IMR-90 (cell line): ENCODE results near the gene SF3A1. TPM values are rescaled to one million over a fixed set of nuclear protein-coding genes. Genes with fewer than 3 reads are reported as not detected.

Experiments
- ATAC-seq: fragments of 200-7000 bp; cut with Tn5 transposase; 2 replicates; pipeline ENCODE4 v1.9.1; 2020; ENCODE audit warnings: low read depth, mild to moderate bottlenecking, moderate library complexity
- BruUV-seq: library from RNA; stranded (reverse); fragments of 400-500 nt; replicated peaks from 2 replicates; lab custom pipeline; 2021; lab: Mats Ljungman, UMichigan
- CTCF ChIA-PET: fragments of 300-600 bp; formaldehyde crosslinking; extraction: SDS; loops from one replicate; lab custom pipeline; 2021; ENCODE audit warnings: antibody characterized with exemption; lab: Yijun Ruan, JAX
- POLR2A ChIA-PET: fragments of 300-600 bp; sonication (Branson Sonifier 250); formaldehyde crosslinking; loops from one replicate; lab custom pipeline; 2022; ENCODE audit warnings: antibody characterized with exemption; ENCODE audit not compliant: unreplicated experiment; lab: Charles Lee
- DNase-seq: peaks from one replicate; pipeline ENCODE4 v3.0.0; 2013
- H2AFZ ChIP-seq: replicated peaks from 2 replicates; pipeline ENCODE3; 2013; ENCODE audit warnings: low read length, mild to moderate bottlenecking; ENCODE audit not compliant: poor library complexity
- H2AK5ac ChIP-seq: 2 replicates; pipeline ENCODE4 v1.6.1; 2013; ENCODE audit warnings: low read depth, low read length, inconsistent platforms
- H2AK9ac ChIP-seq: replicated peaks from 2 replicates; pipeline ENCODE3; 2013; ENCODE audit warnings: mild to moderate bottlenecking, low read depth, low read length, moderate library complexity; ENCODE audit not compliant: poor library complexity
- H2BK120ac ChIP-seq: 2 replicates; pipeline ENCODE4 v1.6.1; 2013; ENCODE audit warnings: low read depth, low read length, inconsistent platforms
- H2BK15ac ChIP-seq: 3 replicates; pipeline ENCODE4 v1.6.1; 2013; ENCODE audit warnings: low read depth, low read length, inconsistent platforms
- H2BK20ac ChIP-seq: 2 replicates; pipeline ENCODE4 v1.6.1; 2013; ENCODE audit warnings: low read depth, mild to moderate bottlenecking, inconsistent platforms, low read length, moderate library complexity
- H2BK5ac ChIP-seq: 2 replicates; pipeline ENCODE4 v1.6.1; 2013; ENCODE audit warnings: mild to moderate bottlenecking, low read depth, low read length, inconsistent platforms; ENCODE audit not compliant: poor library complexity, severe bottlenecking
- H3K14ac ChIP-seq: replicated peaks from 2 replicates; pipeline ENCODE4 v1.6.1; 2013; ENCODE audit warnings: low read depth, low read length, inconsistent platforms
- H3K18ac ChIP-seq: 2 replicates; pipeline ENCODE4 v1.6.1; 2013; ENCODE audit warnings: low read depth, low read length, control low read depth
- H3K23ac ChIP-seq: 2 replicates; pipeline ENCODE4 v1.6.1; 2013; ENCODE audit warnings: low read depth, low read length, inconsistent platforms
- H3K27ac ChIP-seq: 2 replicates; pipeline ENCODE4 v1.5.1; 2013; ENCODE audit warnings: mild to moderate bottlenecking, control low read depth, low read length; ENCODE audit not compliant: insufficient read depth
- H3K27me3 ChIP-seq: 2 replicates; pipeline ENCODE4 v1.6.1; 2013; ENCODE audit warnings: low read length; ENCODE audit not compliant: control insufficient read depth, insufficient read depth
- H3K36me3 ChIP-seq: 2 replicates; pipeline ENCODE4 v1.6.1; 2013; ENCODE audit warnings: low read length, mixed read lengths; ENCODE audit not compliant: control insufficient read depth, insufficient read depth
- H3K4ac ChIP-seq: 2 replicates; pipeline ENCODE4 v1.6.1; 2013; ENCODE audit warnings: low read depth, low read length, inconsistent platforms
- H3K4me1 ChIP-seq: 2 replicates; pipeline ENCODE4 v1.6.1; 2013; ENCODE audit warnings: low read length, mixed read lengths; ENCODE audit not compliant: control insufficient read depth, insufficient read depth
- H3K4me2 ChIP-seq: 2 replicates; pipeline ENCODE4 v1.6.1; 2013; ENCODE audit warnings: low read depth, mild to moderate bottlenecking, control low read depth, low read length, moderate library complexity
- H3K4me3 ChIP-seq: 2 replicates; pipeline ENCODE4 v1.5.1; 2013; ENCODE audit warnings: low read depth, mild to moderate bottlenecking, control low read depth, low read length, moderate library complexity; ENCODE audit not compliant: insufficient read depth
- H3K56ac ChIP-seq: 2 replicates; pipeline ENCODE4 v1.6.1; 2013; ENCODE audit warnings: low read length, inconsistent platforms; ENCODE audit not compliant: insufficient read depth; ENCODE audit errors: extremely low read depth
- H3K79me1 ChIP-seq, 2 experiments: 2 replicates each; pipeline ENCODE4 v1.6.1; 2013; ENCODE audit warnings: low read length in 2 of 2, inconsistent platforms in 1 of 2, low read depth in 1 of 2
- H3K9ac ChIP-seq: 2 replicates; pipeline ENCODE4 v1.6.1; 2013; ENCODE audit warnings: low read depth, low read length, control low read depth
- H3K9me1 ChIP-seq: 2 replicates; pipeline ENCODE4 v1.6.1; 2013; ENCODE audit warnings: low read length, inconsistent platforms; ENCODE audit not compliant: insufficient read depth
- H3K9me3 ChIP-seq: 2 replicates; pipeline ENCODE4 v1.6.1; 2013; ENCODE audit warnings: low read length; ENCODE audit not compliant: control insufficient read depth, insufficient read depth
- H4K20me1 ChIP-seq: 2 replicates; pipeline ENCODE4 v1.6.1; 2013; ENCODE audit warnings: low read length, inconsistent platforms; ENCODE audit not compliant: insufficient read depth
- H4K5ac ChIP-seq: 2 replicates; pipeline ENCODE4 v1.6.1; 2013; ENCODE audit warnings: mild to moderate bottlenecking, low read depth, low read length, control low read depth
- H4K8ac ChIP-seq, 2 experiments: 2 replicates each; pipeline ENCODE4 v1.6.1; 2013; ENCODE audit warnings: low read depth in 2 of 2, low read length in 2 of 2, control low read depth in 1 of 2, inconsistent platforms in 1 of 2
- H4K91ac ChIP-seq: 2 replicates; pipeline ENCODE4 v1.6.1; 2013; ENCODE audit warnings: low read depth, low read length, inconsistent platforms; ENCODE audit not compliant: insufficient read depth
- CEBPB ChIP-seq: IDR thresholded peaks from 2 replicates; pipeline ENCODE4 v1.6.1; 2012; ENCODE audit warnings: low read depth, low read length, improper control_type of control experiment
- CHD1 ChIP-seq: IDR thresholded peaks from 2 replicates; pipeline ENCODE4 v1.6.1; 2012; ENCODE audit warnings: low read depth, low read length, improper control_type of control experiment
- FOS ChIP-seq: fragments of 150-350 bp; IDR thresholded peaks from 2 replicates; pipeline ENCODE4 v1.6.1; 2016; ENCODE audit warnings: low read depth, low read length
- MAFK ChIP-seq: IDR thresholded peaks from 2 replicates; pipeline ENCODE4 v1.6.1; 2012; ENCODE audit warnings: low read depth, low read length, improper control_type of control experiment
- MAZ ChIP-seq: IDR thresholded peaks from 2 replicates; pipeline ENCODE4 v1.6.1; 2012; ENCODE audit warnings: low read depth, mild to moderate bottlenecking, low read length, improper control_type of control experiment, moderate library complexity, borderline replicate concordance
- MXI1 ChIP-seq: IDR thresholded peaks from 2 replicates; pipeline ENCODE4 v1.6.1; 2012; ENCODE audit warnings: low read depth, mild to moderate bottlenecking, low read length, moderate library complexity, borderline replicate concordance
- NFE2L2 ChIP-seq: fragments of 150-350 bp; IDR thresholded peaks from 2 replicates; pipeline ENCODE4 v1.6.1; 2016; ENCODE audit warnings: low read depth, mild to moderate bottlenecking, low read length
- RCOR1 ChIP-seq: IDR thresholded peaks from 2 replicates; pipeline ENCODE4 v1.6.1; 2012; ENCODE audit warnings: mild to moderate bottlenecking, low read length, improper control_type of control experiment; ENCODE audit not compliant: insufficient replicate concordance
- RFX5 ChIP-seq: IDR thresholded peaks from 2 replicates; pipeline ENCODE4 v1.8.0; 2012; ENCODE audit warnings: low read depth, mild to moderate bottlenecking, low read length, moderate library complexity
- SMC3 ChIP-seq: fragments of 150-350 bp; IDR thresholded peaks from 2 replicates; pipeline ENCODE4 v1.6.1; 2016; ENCODE audit warnings: low read depth, mild to moderate bottlenecking, antibody characterized with exemption, low read length, moderate library complexity
- WGBS, 2 experiments: methylation state at CpG; one replicate each; pipeline versions ENCODE4 v1.1.5 to v1.1.7; 2013; ENCODE audit warnings: missing lambda C conversion rate in 2 of 2; ENCODE audit not compliant: insufficient read length in 1 of 2; ENCODE audit errors: extremely low coverage in 2 of 2; 5-methylcytosine and 5-hydroxymethylcytosine counted together
- dilution Hi-C: fragments of 300-500 bp; cut with HindIII; formaldehyde crosslinking; loops from one replicate; pipeline ENCODE4 v1.14.3; 2018; ENCODE audit warnings: low sequenced_read_pairs; ENCODE audit not compliant: unreplicated experiment
- in situ Hi-C: fragments of 300-500 bp; cut with MboI; formaldehyde crosslinking; loops from 3 replicates; pipeline ENCODE4 v1.14.3; 2019; ENCODE audit warnings: low sequenced_read_pairs, inconsistent platforms, mixed read lengths
- intact Hi-C: fragments of 100-400 bp; cut with micrococcal nuclease; formaldehyde crosslinking; loops from 2 replicates; pipeline ENCODE4 v1.10.0; 2022
- polyA plus RNA-seq, 3 experiments: library from polyadenylated mRNA; depleted of rRNA; stranded (reverse); fragments of >200 nt; gene quantifications; 2 replicates each; pipeline ENCODE4 v1.2.3, GENCODE V29; 2012; ENCODE audit warnings: low replicate concordance in 1 of 3
- total RNA-seq: library from RNA; depleted of rRNA; stranded (reverse); fragments of >200 nt; gene quantifications from 2 replicates; pipeline ENCODE4 v1.2.3, GENCODE V29; 2012
- TF ChIP-seq, protein P1 (sequence below): fragments of 150-350 bp; IDR thresholded peaks from 2 replicates; pipeline ENCODE4 v1.6.1; 2016; ENCODE audit warnings: low read depth, mild to moderate bottlenecking, low read length, moderate library complexity, borderline replicate concordance

The SF3A1 gene
- total and polyA plus RNA-seq, 2 of the 4 experiments (the other 2 are of a cell fraction), result 36.9 to 67.2 TPM

DNA sequence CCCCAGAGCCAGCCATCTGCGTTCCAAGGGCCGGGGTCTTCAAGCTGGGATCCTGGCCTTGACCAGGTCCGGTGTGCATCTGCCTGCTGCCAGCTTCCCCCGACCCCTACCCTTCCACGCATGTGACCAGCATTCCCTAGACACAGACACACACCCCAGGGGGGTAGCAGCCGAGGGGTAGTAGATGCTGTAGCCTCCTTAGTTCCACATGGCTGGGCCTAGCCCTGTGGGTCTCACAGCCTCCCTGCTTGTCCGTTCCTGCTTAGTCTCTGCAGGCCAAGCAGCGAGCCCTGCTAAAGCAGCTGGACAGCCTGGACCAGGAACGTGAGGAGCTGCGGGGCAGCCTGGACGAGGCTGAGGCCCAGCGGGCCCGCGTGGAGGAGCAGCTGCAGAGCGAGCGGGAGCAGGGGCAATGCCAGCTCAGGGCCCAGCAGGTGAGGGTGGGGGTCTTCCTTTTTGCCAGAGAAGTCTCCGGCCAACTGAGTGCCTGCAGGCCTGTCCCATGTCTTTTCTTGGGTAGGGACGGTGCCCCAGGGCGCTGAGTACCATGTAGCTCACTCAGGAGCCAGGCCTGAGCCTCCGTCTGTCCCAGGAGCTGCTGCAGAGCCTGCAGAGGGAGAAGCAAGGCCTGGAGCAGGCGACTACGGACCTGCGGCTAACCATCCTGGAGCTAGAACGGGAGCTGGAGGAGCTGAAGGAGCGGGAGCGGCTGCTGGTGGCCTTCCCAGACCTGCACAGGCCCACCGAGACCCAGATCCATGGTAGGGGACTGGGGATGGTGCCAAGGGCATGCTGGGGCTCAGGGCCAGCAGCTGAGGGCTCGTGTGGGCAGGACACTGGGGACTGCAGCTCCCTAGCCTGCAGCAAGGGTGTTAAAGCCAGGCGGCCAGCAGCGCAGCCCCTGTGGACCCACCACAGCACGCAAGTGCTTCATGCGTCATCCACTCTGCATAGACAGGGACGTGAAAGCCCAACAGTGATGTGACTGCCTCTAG lies 16.9 kb upstream of the SF3A1 start:
- Histone ChIP-seq H3K36me3 (peaks cover 17% of the 10 kb centered on the region), H3K9me1 (no peaks in the 10 kb centered on the region), H3K4me3 (no peak overlapping the region), H3K27me3 (no peaks in the 10 kb centered on the region), H4K8ac (no peak overlapping the region), H3K79me1 (no peaks in the 10 kb centered on the region), H4K91ac (no peak overlapping the region), H2AK9ac (no peak overlapping the region), H3K9ac (no peak overlapping the region), H3K23ac (no peak overlapping the region), H2BK5ac (no peak overlapping the region), H3K9me3 (no peaks in the 10 kb centered on the region), H3K56ac (no peak overlapping the region), H4K20me1 (peaks cover 4% of the 10 kb centered on the region), H3K18ac (no peak overlapping the region), H3K4me1 (peaks cover 2% of the 10 kb centered on the region; the same call in 1 of the 2 replicates), H2AK5ac (no peak overlapping the region), H2BK20ac (no peak overlapping the region), H3K27ac (no peak overlapping the region), H2AFZ (no peak overlapping the region), H3K4me2 (no peak overlapping the region), H3K14ac (no peak overlapping the region), H3K4ac (no peak overlapping the region), H4K5ac (no peak overlapping the region), H2BK120ac (no peak overlapping the region), H2BK15ac (no peak overlapping the region)
- intact Hi-C loops (no loop called here), in situ Hi-C loops (no loop called here), dilution Hi-C loops (no loop called here)
- POLR2A ChIA-PET, result no interaction called here
- CTCF ChIA-PET, result no interaction called here
- WGBS, 2 experiments, result 86% methylated on average over 18 of the region's 33 CpGs; no CpG with 5 or more reads in 1 of the 2 experiments
- TF ChIP-seq, protein P1, sequence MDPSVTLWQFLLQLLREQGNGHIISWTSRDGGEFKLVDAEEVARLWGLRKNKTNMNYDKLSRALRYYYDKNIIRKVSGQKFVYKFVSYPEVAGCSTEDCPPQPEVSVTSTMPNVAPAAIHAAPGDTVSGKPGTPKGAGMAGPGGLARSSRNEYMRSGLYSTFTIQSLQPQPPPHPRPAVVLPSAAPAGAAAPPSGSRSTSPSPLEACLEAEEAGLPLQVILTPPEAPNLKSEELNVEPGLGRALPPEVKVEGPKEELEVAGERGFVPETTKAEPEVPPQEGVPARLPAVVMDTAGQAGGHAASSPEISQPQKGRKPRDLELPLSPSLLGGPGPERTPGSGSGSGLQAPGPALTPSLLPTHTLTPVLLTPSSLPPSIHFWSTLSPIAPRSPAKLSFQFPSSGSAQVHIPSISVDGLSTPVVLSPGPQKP, result no peak
- TF ChIP-seq FOS (no peak), CEBPB (no peak), RFX5 (no peak), RCOR1 (no peak), MAZ (no peak), NFE2L2 (no peak), CHD1 (no peak), MXI1 (no peak), MAFK (no peak), SMC3 (no peak)
- DNase-seq (no peak), ATAC-seq (no peak)
- no TSS peak for BruUV-seq
